SHP77 (cell line): Measurements from ENCODE around the gene ADGRE2.
"Not testable (repeated sequence)": the region's sequence is repeated elsewhere in the genome, so short reads cannot be mapped to it uniquely, and the experiment has no call there.

ENCODE experiments used
- DNase-seq, 2 experiments: peaks; one replicate each; lab custom pipeline; 2025; lab: John Stamatoyannopoulos, UW

Gene ADGRE2

DNA sequence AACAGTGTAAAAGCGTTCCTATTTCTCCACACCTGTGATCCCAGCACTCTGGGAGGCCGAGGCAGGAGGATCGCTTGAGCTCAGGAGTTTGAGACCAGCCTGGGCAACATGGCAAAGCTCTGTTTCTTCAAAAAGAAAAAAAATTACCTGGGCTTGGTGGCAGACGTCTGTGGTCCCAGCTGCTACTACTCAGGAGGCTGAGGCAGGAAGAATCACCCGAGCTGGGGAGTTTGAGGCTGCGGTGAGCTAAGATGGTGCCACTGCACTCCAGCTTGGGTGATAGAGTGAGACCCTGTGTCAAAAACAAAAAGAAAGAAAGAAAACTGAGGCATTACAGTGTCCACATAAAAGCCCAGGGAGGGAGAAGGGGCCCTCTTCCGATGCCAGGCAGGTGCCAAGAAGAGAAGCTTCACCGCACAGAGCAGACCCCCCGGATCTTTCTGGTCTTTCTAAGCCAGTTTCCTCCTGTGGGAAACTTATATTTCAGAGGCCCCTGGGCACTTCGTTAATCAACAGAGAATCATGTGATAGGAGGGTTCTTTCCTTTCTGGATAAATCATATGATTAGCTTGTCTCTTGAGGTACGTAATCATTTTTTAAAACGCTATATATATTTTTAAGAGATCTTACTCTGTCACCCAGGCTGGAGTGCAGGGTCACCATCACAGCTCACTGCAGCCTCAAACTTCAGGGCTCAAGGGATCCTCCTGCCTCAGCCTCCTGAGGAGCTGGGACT lies at the start of gene ADGRE2:
Gene ADGRE2, minus strand, starts transcription at position 451 of the 736 bp plus-strand sequence. CDS start 1,804 bp downstream, outside the sequence.
- DNase-seq: not testable (repeated sequence)

DNA sequence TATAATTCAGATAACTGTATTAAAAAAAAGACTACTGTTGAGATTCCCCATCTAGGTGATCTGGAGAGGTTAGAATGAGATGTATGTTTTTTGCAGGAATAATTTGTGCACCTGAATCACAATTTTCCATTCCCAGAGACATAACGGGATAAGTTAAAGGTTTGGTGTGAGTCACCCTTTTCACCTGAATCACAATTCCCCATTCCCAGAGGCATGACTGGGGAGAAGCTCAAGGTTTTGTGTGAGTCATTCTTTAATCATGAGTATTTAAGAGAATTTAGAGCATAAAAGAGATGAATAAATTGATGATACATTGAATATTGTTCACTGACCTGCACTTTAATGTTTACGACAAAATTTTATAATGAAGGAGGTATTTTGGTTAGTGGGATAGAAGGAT lies 47.6 kb upstream of the ADGRE2 start:
- DNase-seq: no peak

GRCh38 chr19:14821937-14822336 lies 43.6 kb upstream of the ADGRE2 start:
- no peak for DNase-seq

DNA sequence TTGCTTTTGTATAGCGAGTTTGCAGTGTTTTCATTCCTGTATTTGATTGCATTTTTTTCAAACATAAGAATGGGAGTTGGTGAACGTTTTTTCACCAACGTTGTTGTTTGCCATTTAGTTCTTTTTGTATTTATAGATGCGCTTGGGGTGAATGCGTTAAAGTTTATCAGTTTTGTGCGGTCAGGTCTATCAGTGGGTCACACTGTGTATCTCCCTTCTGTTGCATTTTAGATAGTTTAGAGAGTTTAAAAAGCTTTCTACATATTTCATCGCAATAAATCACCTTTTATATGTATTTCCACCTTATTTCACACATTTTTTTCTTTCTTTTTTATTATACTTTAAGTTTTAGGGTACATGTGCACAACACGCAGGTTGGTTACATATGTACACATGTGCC lies 40.2 kb upstream of the ADGRE2 start:
- no peak for DNase-seq

DNA sequence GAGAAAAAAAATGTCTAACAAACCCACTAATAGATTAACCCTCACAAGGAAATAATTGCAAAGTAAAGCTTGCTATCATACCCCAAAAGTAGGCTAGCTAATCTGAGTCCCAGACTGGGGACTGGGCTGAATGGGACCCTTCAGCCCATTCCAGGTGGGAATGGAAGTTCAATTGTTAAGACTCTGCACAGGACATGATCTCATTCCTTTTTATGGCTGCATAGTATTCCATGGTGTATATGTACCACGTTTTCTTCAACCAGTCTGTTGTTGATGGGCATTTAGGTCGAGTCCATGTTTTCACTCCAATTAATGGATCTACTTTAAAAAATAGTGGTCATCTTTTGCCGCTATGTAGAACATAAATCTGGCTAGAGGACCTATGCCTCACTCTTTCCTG lies 38.7 kb upstream of the ADGRE2 start:
- no peak for DNase-seq

- no peak for DNase-seq
Observed at GRCh38 chr19:14814982-14815652, 36.8 kb upstream of the ADGRE2 start.

DNA sequence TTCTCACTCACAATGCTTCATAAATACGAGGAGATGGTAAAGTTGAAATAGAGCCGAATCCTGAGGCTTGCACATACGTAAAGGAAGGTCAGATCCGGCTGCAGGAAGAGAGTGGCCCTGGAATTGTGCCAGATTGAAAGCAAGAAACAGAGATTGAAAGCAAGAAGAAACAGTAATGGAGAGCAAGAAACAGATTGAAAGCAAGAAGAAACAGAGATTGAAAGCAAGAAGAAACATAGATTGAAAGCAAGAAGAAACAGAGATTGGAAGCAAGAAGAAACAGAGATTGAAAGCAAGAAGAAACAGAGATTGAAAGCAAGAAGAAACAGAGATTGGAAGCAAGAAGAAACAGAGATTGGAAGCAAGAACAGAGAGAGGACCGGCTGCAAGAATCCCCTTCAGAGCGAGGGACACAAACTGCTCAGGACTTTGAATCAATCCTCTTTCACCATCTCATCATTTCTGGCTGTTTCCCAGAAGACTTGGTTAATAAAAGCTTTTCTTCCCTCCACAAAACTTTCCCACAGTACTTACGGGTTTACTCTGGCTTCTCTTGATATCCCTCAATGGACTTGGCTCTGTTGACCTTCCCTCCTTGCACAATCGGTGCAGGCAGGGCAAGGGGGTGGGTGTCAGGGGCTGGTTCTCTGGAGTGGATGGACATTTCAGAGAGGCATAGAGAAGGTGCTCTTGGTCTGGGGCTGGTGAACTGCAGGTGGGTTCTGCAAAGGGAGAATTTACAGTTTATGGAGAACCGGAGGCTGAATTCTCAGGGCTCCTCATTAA lies 31.1 kb upstream of the ADGRE2 start:
- no peak for DNase-seq

DNA sequence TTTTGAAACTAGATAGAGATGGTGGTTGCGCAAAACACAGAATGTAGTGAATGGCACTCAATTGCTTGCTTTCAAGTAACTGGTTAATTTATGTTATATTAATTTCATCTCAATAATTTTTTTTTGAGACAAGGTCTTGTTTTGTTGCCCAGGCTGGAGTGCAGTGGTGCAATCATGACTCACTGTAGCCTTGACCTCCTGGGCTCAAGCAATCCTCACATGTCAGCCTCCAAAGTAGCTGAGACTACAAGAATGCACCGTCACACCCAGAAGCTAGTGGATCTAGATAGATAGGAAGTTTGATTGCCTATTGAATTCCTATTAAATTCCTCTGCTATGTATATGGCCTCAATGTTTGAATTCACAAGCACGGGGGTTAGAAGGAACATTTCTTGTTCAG lies 26.4 kb upstream of the ADGRE2 start:
- no peak for DNase-seq

DNA sequence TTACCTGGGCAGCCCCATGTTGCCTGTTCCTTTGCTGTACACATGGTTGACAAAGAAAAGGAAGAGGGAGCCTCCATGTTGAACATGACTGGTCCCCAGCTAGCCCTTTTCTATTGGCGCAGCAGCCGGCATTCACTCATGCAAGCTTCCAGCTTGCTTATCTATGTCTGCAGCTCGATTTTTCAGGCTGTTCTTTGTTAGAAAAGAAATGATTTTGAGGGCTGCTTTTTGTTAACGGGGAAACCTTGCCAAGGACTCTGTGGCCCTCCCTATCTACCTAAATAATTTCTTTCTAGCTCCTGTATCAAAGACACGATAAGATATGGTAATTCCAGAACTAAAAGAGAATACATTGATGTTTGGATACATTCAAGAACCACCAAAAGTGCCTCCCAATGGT lies 20.4 kb upstream of the ADGRE2 start:
- no peak for DNase-seq

GRCh38 chr19:14796021-14796420 lies 17.7 kb upstream of the ADGRE2 start:
- no peak for DNase-seq

GRCh38 chr19:14795078-14795721 lies 16.8 kb upstream of the ADGRE2 start:
- DNase-seq: no peak

- DNase-seq: not testable (repeated sequence)
Observed at GRCh38 chr19:14792250-14792649, 13.9 kb upstream of the ADGRE2 start.

GRCh38 chr19:14786421-14786851 lies 8.1 kb upstream of the ADGRE2 start:
- DNase-seq: no peak

- DNase-seq: not testable (repeated sequence)
Observed at GRCh38 chr19:14785102-14785793, 6.9 kb upstream of the ADGRE2 start.

GRCh38 chr19:14784730-14785101 lies 6.4 kb upstream of the ADGRE2 start:
- DNase-seq: not testable (repeated sequence)

DNA sequence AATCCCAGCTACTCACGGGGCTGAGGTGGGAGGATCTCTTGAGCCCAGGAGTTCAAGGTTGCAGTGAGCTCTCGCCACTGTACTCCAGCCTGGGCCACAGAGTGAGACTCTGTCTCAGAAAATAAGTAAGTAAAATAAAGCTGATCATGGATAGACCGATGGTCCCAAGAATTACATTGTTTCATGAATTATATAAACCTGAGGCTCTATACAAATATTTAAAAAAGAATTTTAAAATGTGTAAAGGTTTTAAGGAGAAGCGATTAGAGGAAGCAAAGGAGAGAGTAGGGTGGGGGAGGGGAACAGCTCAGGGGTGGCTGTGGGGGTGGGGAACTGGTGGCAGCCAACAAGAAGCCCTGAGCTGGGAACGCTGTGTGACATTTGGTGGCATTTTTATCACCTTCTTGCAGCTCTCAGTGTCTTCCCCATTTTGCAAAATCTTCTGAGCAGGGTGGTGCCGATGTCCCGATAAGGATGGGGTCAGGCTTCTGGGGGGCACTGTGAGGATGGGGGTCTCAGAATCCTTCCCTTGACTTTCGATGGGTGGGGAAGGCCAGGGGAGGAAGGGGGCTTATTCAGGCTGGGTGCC lies 5.1 kb upstream of the ADGRE2 start:
- not testable (repeated sequence) for DNase-seq

DNA sequence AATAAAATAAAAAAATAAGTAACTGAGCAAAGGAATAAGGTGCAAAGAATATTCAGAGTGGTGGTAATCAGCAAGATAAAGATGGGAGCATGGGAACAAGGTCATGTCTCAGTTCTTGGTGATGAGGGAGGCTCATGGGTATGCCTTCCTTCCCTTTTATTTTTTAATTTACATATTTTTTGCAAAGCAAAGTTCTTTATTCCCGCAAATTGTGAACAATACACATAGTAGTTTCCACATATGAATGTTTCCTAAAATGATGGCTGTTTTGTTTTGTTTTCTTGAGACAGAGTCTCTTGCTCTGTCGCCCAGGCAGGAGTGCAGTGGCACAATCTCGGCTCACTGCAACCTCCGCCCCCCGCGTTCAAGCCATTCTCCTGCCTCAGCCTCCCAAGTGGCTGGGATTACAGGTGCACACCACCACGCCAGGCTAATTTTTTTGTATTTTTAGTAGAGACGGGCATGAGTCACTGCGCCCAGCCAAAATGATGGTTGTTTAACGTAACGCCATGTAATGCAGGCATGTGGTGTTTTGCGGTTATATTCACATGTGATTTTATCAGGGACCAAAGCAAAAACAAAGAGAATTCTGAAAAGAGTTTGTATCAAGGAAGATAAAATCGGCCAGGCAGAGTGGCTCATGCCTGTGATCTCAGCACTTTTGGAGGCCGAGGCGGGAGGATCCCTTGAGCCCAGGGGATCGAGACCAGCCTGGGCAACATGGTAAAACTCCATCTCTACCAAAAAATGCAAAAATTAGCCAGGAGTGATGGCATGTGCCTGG lies 4.5 kb upstream of the ADGRE2 start:
- DNase-seq: no peak

DNA sequence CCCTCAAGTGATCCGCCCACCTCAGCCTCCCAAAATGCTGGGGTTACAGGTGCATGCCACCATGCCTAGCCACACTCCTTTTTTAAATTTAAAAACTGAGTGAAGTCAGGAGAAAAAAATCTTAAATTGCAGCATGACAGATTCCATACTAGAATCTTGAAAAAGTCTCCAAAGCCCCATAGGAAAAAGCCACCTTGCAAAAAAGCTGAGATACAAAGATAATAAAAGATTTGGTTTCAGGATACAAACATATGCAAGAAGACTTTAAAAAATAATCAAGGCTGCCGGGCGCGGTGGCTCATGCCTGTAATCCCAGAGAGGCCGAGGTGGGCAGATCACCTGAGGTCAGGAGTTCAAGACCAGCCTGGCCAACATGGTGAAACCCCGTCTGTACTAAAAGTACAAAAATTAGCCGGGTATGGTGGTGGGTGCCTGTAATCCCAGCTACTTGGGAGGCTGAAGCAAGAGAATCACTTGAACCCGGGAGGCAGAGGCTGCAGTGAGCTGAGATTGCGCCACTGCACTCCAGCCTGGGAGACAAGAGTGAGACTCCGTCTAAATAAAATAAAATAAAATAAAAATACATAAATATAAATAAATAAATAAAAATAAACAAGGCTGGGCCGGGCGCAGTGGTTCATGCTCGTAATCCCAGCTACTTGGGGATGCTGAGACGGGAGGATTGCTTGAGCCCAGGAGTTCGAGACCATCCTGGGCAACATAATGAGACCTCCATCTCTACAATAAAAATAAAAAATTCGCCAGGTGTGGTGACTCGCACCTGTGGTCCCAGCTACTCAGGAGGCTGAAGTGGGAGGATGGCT lies 3.6 kb upstream of the ADGRE2 start:
- DNase-seq: not testable (repeated sequence)

DNA sequence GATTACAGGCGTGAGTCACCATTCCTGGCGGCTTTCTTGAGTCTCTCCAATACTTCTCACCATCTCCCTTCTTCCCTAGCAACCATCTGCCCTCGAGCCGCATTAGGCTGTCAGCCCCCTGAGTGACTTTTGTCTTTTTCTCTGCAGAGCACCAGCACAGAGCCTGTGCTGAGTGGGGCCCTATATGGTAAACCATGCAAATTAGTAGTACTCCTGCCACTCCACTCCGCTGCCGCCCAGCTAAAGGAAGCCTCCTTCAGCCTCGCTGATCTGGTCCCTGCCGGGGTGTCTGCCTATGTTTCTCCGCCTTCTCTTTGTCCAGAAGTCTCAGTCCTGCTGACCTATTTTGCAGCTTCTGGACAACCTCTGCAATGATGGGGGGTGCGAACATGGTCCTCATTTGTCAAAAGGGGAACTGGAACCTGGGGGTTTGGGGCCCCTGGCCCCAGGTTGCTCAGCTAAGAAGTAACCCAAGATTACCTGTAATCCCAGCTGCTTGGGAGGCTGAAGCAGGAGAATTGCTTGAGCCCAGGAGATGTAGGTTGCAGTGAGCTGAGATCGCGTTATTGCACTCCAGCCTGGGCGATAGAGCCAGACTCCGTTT lies 2.4 kb upstream of the ADGRE2 start:
- DNase-seq: not testable (repeated sequence)
